B cell (primary cell): ENCODE measurements around the gene ASIP. TPM values are rescaled to one million over a fixed set of nuclear protein-coding genes. Genes with fewer than 3 reads are reported as not detected.
"Not testable (repeated sequence)": the region's sequence is repeated elsewhere in the genome, so short reads cannot be mapped to it uniquely, and the experiment has no call there.

Experiments
- ATAC-seq: fragments of 200-7000 bp; cut with Tn5 transposase; one replicate; pipeline ENCODE4 v1.10.0; 2021; ENCODE audit warnings: low read depth, mild to moderate bottlenecking, moderate number of reproducible peaks, moderate library complexity
- CTCF ChIA-PET: fragments of 350-600 bp; sonication (Branson Sonifier 250); formaldehyde crosslinking; loops from one replicate; lab custom pipeline; 2021; ENCODE audit warnings: antibody characterized with exemption, inconsistent platforms; lab: Charles Lee
- POLR2A ChIA-PET: fragments of 350-600 bp; sonication (Branson Sonifier 250); formaldehyde crosslinking; loops from one replicate; lab custom pipeline; 2021; ENCODE audit warnings: antibody characterized with exemption; lab: Charles Lee
- DNase-seq: peaks from one replicate; pipeline ENCODE4 v3.0.0; 2013
- H2AFZ ChIP-seq: 2 replicates; pipeline ENCODE4 v1.6.1; 2012; ENCODE audit warnings: mild to moderate bottlenecking, low read depth, low read length; ENCODE audit not compliant: insufficient read depth, poor library complexity, severe bottlenecking
- H3K27ac ChIP-seq, 2 donors: 1 replicate in 1 of 2; 2 replicates in 1 of 2; pipeline ENCODE4 v1.5.1; 2012 to 2013; ENCODE audit warnings: low read length in 2 of 2, mild to moderate bottlenecking in 2 of 2, moderate library complexity in 1 of 2
- H3K27me3 ChIP-seq, 4 experiments: fragments of 200-600 bp in 1 of 4; sonication (generic) in 1 of 4; replicated peaks in 1 of 4; 1 replicate in 2 of 4; 2 replicates in 2 of 4; pipeline versions ENCODE4 v1.6.1 to v1.7.0; 2013 to 2016; ENCODE audit warnings: low read length in 3 of 4, mild to moderate bottlenecking in 2 of 4, mixed read lengths in 1 of 4, moderate library complexity in 1 of 4; ENCODE audit not compliant: insufficient read depth in 4 of 4, control insufficient read depth in 3 of 4; ENCODE audit errors: control extremely low read depth in 1 of 4
- H3K36me3 ChIP-seq, 2 experiments: replicated peaks in 1 of 2; 1 replicate in 1 of 2; 2 replicates in 1 of 2; pipeline versions ENCODE4 v1.6.1 to v1.7.1; 2013; ENCODE audit warnings: low read length in 1 of 2; ENCODE audit not compliant: insufficient read depth in 2 of 2, control insufficient read depth in 1 of 2; ENCODE audit errors: control extremely low read depth in 1 of 2, extremely low read depth in 1 of 2
- H3K4me1 ChIP-seq, 2 donors: fragments of 200-600 bp in 1 of 2; sonication (generic) in 1 of 2; 1 replicate in 1 of 2; 2 replicates in 1 of 2; pipeline versions ENCODE4 v1.5.1 to v1.6.1; 2013 to 2017; ENCODE audit warnings: low read length in 2 of 2; ENCODE audit not compliant: control insufficient read depth in 2 of 2, insufficient read depth in 2 of 2
- H3K4me2 ChIP-seq: replicated peaks from 2 replicates; pipeline ENCODE3; 2012; ENCODE audit warnings: mild to moderate bottlenecking, low read depth, low read length; ENCODE audit not compliant: poor library complexity, severe bottlenecking
- H3K4me3 ChIP-seq, 5 experiments: fragments of 200-600 bp in 1 of 5; sonication (generic) in 1 of 5; 1 replicate in 3 of 5; 2 replicates in 2 of 5; pipeline versions ENCODE4 v1.5.1 to v1.7.0; 2011 to 2016; ENCODE audit warnings: low read length in 4 of 5, mild to moderate bottlenecking in 4 of 5, low read depth in 2 of 5, control low read depth in 1 of 5, moderate library complexity in 1 of 5; ENCODE audit not compliant: insufficient read depth in 1 of 5; ENCODE audit errors: control extremely low read depth in 1 of 5, extremely low read depth in 1 of 5
- H3K79me2 ChIP-seq: fragments of 200-600 bp; sonication (generic); one replicate; pipeline ENCODE4 v1.6.0; 2016; ENCODE audit warnings: low read length; ENCODE audit not compliant: control insufficient read depth, insufficient read depth
- H3K9ac ChIP-seq: fragments of 200-600 bp; sonication (generic); 2 replicates; pipeline ENCODE4 v1.6.1; 2017; ENCODE audit warnings: mild to moderate bottlenecking, low read length, moderate library complexity
- H3K9me3 ChIP-seq, 3 donors: one replicate each; pipeline versions ENCODE4 v1.6.1 to v1.7.1; 2013; ENCODE audit warnings: low read length in 2 of 3; ENCODE audit not compliant: control insufficient read depth in 2 of 3, insufficient read depth in 1 of 3; ENCODE audit errors: control extremely low read depth in 1 of 3
- H4K20me1 ChIP-seq: 2 replicates; pipeline ENCODE4 v1.6.0; 2012; ENCODE audit warnings: mild to moderate bottlenecking, low read length; ENCODE audit not compliant: insufficient read depth, control insufficient read depth, poor library complexity, severe bottlenecking
- H3K27ac Mint-ChIP-seq: one replicate; pipeline ENCODE4 v1.8.0; 2021; ENCODE audit warnings: mixed read lengths
- H3K27me3 Mint-ChIP-seq: one replicate; pipeline ENCODE4 v1.8.0; 2021; ENCODE audit warnings: mixed read lengths
- H3K4me1 Mint-ChIP-seq: one replicate; pipeline ENCODE4 v1.8.0; 2021; ENCODE audit warnings: mixed read lengths
- H3K4me3 Mint-ChIP-seq: one replicate; pipeline ENCODE4 v1.8.0; 2021; ENCODE audit warnings: mixed read lengths
- H3K9me3 Mint-ChIP-seq: one replicate; pipeline ENCODE4 v1.8.0; 2022; ENCODE audit warnings: mixed read lengths; ENCODE audit not compliant: insufficient read depth
- EZH2 ChIP-seq: IDR thresholded peaks from 2 replicates; pipeline ENCODE4 v1.6.1; 2012; ENCODE audit warnings: borderline replicate concordance, low read depth, mild to moderate bottlenecking, moderate library complexity, low read length; ENCODE audit not compliant: insufficient read depth, poor library complexity, severe bottlenecking
- WGBS: methylation state at CpG from one replicate; pipeline ENCODE4 v1.1.5; 2013; ENCODE audit warnings: missing lambda C conversion rate; ENCODE audit not compliant: insufficient coverage; 5-methylcytosine and 5-hydroxymethylcytosine counted together
- intact Hi-C: fragments of 100-400 bp; cut with micrococcal nuclease; formaldehyde crosslinking; loops from one replicate; pipeline ENCODE4 v1.10.0; 2022
- polyA plus RNA-seq: library from polyadenylated mRNA; depleted of rRNA; stranded (reverse); fragments of >200 nt; gene quantifications from 2 replicates; pipeline ENCODE4 v1.2.3, GENCODE V29; 2012
- total RNA-seq, 2 donors: library from RNA; stranded (reverse); fragments of 120-200 nt in 1 of 2; gene quantifications; 1 replicate in 1 of 2; 2 replicates in 1 of 2; pipeline versions ENCODE4 v1.2.3 to v1.2.4, GENCODE V29; 2013 to 2022
- TF ChIP-seq, protein P1 (sequence below): fragments of 200-600 bp; IDR thresholded peaks from one replicate; pipeline ENCODE4 v1.8.0; 2022; ENCODE audit warnings: antibody characterized with exemption, mild to moderate bottlenecking

ASIP gene
- total and polyA plus RNA-seq, 2 donors (not counting 1 experiment from before 2014, with no cell fraction given), result 0.24 TPM; not detected in 1

GRCh38 chr20:34220561-34220960 lies 20.7 kb upstream of the ASIP start:
- Histone ChIP-seq H3K4me3 (no peak overlapping the region), H3K4me1 (peaks cover 8 to 9% of the 10 kb centered on the region in 2 donors), H3K4me2 (no peak overlapping the region), H2AFZ (no peak overlapping the region), H3K9me3 (peaks cover 0 to 4% (median 1%) of the 10 kb centered on the region in 3 donors), H3K79me2 (no peaks in the 10 kb centered on the region), H3K9ac (no peak overlapping the region), H3K27ac (no peak overlapping the region), H4K20me1 (no peaks in the 10 kb centered on the region), H3K36me3 (no peaks in the 10 kb centered on the region), H3K27me3 (peaks cover 0 to 22% (median 17%) of the 10 kb centered on the region in 4 experiments)
- no peak for TF ChIP-seq EZH2
- TF ChIP-seq, protein P1, sequence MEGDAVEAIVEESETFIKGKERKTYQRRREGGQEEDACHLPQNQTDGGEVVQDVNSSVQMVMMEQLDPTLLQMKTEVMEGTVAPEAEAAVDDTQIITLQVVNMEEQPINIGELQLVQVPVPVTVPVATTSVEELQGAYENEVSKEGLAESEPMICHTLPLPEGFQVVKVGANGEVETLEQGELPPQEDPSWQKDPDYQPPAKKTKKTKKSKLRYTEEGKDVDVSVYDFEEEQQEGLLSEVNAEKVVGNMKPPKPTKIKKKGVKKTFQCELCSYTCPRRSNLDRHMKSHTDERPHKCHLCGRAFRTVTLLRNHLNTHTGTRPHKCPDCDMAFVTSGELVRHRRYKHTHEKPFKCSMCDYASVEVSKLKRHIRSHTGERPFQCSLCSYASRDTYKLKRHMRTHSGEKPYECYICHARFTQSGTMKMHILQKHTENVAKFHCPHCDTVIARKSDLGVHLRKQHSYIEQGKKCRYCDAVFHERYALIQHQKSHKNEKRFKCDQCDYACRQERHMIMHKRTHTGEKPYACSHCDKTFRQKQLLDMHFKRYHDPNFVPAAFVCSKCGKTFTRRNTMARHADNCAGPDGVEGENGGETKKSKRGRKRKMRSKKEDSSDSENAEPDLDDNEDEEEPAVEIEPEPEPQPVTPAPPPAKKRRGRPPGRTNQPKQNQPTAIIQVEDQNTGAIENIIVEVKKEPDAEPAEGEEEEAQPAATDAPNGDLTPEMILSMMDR, result no peak
- Mint-ChIP-seq H3K9me3 (no peaks in the 10 kb centered on the region), H3K4me1 (peaks cover 8% of the 10 kb centered on the region), H3K4me3 (no peak overlapping the region), H3K27me3 (peaks cover 32% of the 10 kb centered on the region), H3K27ac (no peak overlapping the region)
- ATAC-seq (no peak), DNase-seq (no peak)
- POLR2A ChIA-PET, result no interaction called here
- WGBS, result no CpG with 5 or more reads among the region's 5 CpGs
- intact Hi-C loops, result no loop called here
- CTCF ChIA-PET, result no interaction called here

GRCh38 chr20:34222208-34222607 lies 19.0 kb upstream of the ASIP start:
- no peaks in the 10 kb centered on the region for H3K79me2 ChIP-seq
- DNase-seq (no peak), ATAC-seq (no peak)
- no peak overlapping the region for H3K4me2 ChIP-seq
- ChIA-PET POLR2A (no interaction called here), CTCF (interaction anchor here (1.0 to 1.2 kb wide), 2 partner anchors 13 to 251 kb away, joined by 3 to 4 read pairs; no protein-coding TSS in a partner anchor)
- H3K4me1 ChIP-seq, result no peaks in the 10 kb centered on the region
- no peak overlapping the region for H3K27ac ChIP-seq
- no peak overlapping the region for H3K4me3 ChIP-seq
- WGBS, result no CpG with 5 or more reads among the region's 3 CpGs
- no peaks in the 10 kb centered on the region for H3K9me3 Mint-ChIP-seq
- no peak overlapping the region for H3K27ac Mint-ChIP-seq
- no peak overlapping the region for H3K4me3 Mint-ChIP-seq
- no peak overlapping the region for H3K9ac ChIP-seq
- no peaks in the 10 kb centered on the region for H3K36me3 ChIP-seq
- TF ChIP-seq, protein P1, result no peak
- peaks cover 32% of the 10 kb centered on the region for H3K27me3 Mint-ChIP-seq
- no peak overlapping the region for H2AFZ ChIP-seq
- H3K9me3 ChIP-seq, result no peaks in the 10 kb centered on the region
- no peaks in the 10 kb centered on the region for H3K4me1 Mint-ChIP-seq
- intact Hi-C loops, result no loop called here
- no peaks in the 10 kb centered on the region for H4K20me1 ChIP-seq
- H3K27me3 ChIP-seq, result peaks cover 0 to 10% (median 7%) of the 10 kb centered on the region in 4 experiments

GRCh38 chr20:34224251-34224650 lies 17.0 kb upstream of the ASIP start:
- H3K27me3 ChIP-seq, H3K36me3 ChIP-seq, DNase-seq, H3K4me1 Mint-ChIP-seq, CTCF ChIA-PET, H3K4me2 ChIP-seq, H3K4me3 ChIP-seq, H4K20me1 ChIP-seq, H3K79me2 ChIP-seq, POLR2A ChIA-PET, intact Hi-C loops, H3K9ac ChIP-seq, H3K27ac ChIP-seq, H3K4me3 Mint-ChIP-seq, H3K9me3 ChIP-seq, H2AFZ ChIP-seq, H3K27ac Mint-ChIP-seq, H3K9me3 Mint-ChIP-seq, ATAC-seq, H3K4me1 ChIP-seq: not testable (repeated sequence)
- WGBS, result no CpG with 5 or more reads among the region's 2 CpGs
- H3K27me3 Mint-ChIP-seq, result peaks cover 19% of the 10 kb centered on the region
